Measurements from ENCODE around the gene STAT6. TPM values are rescaled to one million over a fixed set of nuclear protein-coding genes. Genes with fewer than 3 reads are reported as not detected.

Gene STAT6
- polyA plus RNA-seq, 1 experiment, result 177 TPM

DNA sequence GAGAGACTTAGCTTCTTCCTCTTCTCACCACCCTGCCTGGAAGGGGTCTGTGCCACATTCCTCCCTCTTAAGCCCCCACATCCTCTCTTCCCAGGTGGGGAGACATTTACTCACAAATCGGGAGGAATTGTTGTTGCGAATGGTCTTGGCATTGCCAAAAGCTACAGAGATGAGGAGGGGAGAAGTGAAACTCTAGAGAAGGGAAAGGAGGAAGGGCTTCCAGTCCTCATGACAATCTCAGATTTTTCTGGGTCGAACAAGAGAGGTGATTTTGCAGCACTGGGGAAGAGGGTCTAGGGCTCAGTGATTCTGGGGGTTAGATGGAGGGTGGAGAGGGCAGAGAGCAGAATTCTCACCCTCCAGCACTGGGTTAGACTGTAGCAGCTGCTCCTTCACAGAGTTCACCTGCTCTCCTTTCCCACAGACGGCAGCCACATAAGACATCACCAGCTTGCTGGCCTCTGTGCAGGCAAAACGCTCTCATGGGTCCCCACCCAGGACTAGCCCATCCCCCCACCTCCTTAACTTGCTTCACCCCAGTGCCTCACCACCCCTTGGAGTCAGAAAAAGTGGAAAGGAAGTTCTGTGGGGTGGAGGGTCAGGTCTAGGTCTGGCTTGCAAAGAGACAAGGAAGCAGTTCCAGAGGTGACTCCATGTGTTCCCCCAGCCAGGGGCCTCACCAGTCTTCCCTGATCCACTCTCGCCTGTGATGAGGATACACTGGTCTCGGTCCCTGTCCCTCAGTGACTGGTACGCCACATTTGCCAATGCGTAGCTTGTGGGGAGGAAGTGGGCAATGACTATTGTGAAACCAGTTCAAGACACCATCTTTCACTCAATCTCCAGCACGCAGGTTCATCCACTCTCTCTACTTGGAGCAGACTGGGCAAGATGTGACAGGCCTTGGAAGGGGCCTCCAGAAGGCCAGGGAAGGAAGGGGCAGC is 63.9 kb downstream of the STAT6 start:
- POLR2A ChIA-PET, result no interaction called here
- Histone ChIP-seq H3K36me3 (ENCODE audit: control insufficient read depth, insufficient read depth, low read length) (no peaks in the 10 kb centered on the region), H3K27me3 (ENCODE audit: control insufficient read depth, insufficient read depth, low read length) (peaks cover 6% of the 10 kb centered on the region), H3K4me3 (ENCODE audit: low read depth, low read length) (no peak overlapping the region)
- TF ChIP-seq, protein P1, sequence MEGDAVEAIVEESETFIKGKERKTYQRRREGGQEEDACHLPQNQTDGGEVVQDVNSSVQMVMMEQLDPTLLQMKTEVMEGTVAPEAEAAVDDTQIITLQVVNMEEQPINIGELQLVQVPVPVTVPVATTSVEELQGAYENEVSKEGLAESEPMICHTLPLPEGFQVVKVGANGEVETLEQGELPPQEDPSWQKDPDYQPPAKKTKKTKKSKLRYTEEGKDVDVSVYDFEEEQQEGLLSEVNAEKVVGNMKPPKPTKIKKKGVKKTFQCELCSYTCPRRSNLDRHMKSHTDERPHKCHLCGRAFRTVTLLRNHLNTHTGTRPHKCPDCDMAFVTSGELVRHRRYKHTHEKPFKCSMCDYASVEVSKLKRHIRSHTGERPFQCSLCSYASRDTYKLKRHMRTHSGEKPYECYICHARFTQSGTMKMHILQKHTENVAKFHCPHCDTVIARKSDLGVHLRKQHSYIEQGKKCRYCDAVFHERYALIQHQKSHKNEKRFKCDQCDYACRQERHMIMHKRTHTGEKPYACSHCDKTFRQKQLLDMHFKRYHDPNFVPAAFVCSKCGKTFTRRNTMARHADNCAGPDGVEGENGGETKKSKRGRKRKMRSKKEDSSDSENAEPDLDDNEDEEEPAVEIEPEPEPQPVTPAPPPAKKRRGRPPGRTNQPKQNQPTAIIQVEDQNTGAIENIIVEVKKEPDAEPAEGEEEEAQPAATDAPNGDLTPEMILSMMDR (IDR thresholded peaks at IDR 0.05; ENCODE audit: insufficient read depth, low read depth, low read length), result no peak
- DNase-seq (ENCODE audit: low read depth), result no peak
- CTCF ChIA-PET, result interaction anchor here (0.6 to 6.0 kb wide), 9 partner anchors 13 to 284 kb away, joined by 3 to 37 read pairs (median 5); partner anchors contain the start of gene HSD17B6

DNA sequence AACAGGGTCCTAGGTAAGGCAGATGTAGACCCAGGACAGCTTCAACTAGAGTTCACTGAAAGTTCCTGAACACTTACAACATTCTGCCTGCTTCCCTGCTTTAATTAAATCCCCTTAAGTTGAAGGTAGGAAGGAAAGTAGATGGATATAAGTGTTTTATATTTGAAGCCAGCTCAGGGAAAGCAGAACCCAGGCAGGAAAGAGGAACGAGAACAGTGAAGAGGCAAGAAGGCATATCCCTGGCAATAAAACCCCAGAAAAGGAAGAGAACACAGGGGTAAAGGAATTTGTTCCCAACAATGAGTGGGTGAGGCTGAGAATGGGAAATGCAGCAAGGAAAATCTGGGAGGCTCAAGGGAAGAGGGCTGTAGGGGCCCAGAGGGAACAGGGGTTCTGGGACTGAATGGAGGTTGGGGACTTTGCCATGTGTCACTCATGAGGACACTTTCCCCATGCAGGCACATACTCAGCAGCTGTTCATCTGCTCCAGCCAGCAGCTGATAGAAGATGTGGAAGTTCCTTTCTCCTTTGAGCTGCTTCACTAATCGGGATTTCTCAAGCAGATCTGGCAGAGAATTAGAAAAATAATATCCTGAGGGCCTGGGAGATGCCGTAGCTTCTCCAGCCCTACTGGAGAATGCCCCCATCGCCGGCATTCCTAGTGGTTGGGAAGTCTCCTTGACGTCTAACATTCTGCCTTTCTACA is 64.9 kb downstream of the STAT6 start:
- Histone ChIP-seq H3K36me3 (ENCODE audit: control insufficient read depth, insufficient read depth, low read length) (no peaks in the 10 kb centered on the region), H3K27me3 (ENCODE audit: control insufficient read depth, insufficient read depth, low read length) (peaks cover 6% of the 10 kb centered on the region), H3K4me3 (ENCODE audit: low read depth, low read length) (no peak overlapping the region)
- ChIA-PET POLR2A (no interaction called here), CTCF (interaction anchor here (1.4 to 2.5 kb wide), 4 partner anchors 12 to 45 kb away, joined by 4 to 8 read pairs (median 5); no protein-coding TSS in a partner anchor)
- TF ChIP-seq, protein P1 (IDR thresholded peaks at IDR 0.05; ENCODE audit: insufficient read depth, low read depth, low read length), result no peak
- DNase-seq (ENCODE audit: low read depth), result no peak

Other genes with a start within 250 kb of the STAT6 start
- gene SDR9C7, start 177.0 kb downstream of the STAT6 start, polyA plus RNA-seq (2011; rRNA removed), result not detected in 2 replicates
- 0.07 TPM in 2 replicates for gene RDH16, start 153.8 kb downstream of the STAT6 start, polyA plus RNA-seq (2011; rRNA removed)
- gene ZBTB39, start 104.8 kb downstream of the STAT6 start, polyA plus RNA-seq (2011; rRNA removed), result 3.9 and 4.2 TPM in 2 replicates
- not detected in 2 replicates for gene TAC3, start 94.8 kb downstream of the STAT6 start, polyA plus RNA-seq (2011; rRNA removed)
- 0.02 and 0.15 TPM in 2 replicates for gene MYO1A, start 61.2 kb downstream of the STAT6 start, polyA plus RNA-seq (2011; rRNA removed)
- 6.7 and 12.0 TPM in 2 replicates for gene NEMP1, start 32.6 kb downstream of the STAT6 start, polyA plus RNA-seq (2011; rRNA removed)
- 41.7 and 50.2 TPM in 2 replicates for gene NAB2, start 22.2 kb downstream of the STAT6 start, polyA plus RNA-seq (2011; rRNA removed)
- gene LRP1, start 17.1 kb upstream of the STAT6 start, polyA plus RNA-seq (2011; rRNA removed), result 58.5 and 117 TPM in 2 replicates
- not detected in 2 replicates for gene LRP1-AS, start 36.3 kb upstream of the STAT6 start, polyA plus RNA-seq (2011; rRNA removed)
- 1.4 and 2.8 TPM in 2 replicates for gene NXPH4, start 105.4 kb upstream of the STAT6 start, polyA plus RNA-seq (2011; rRNA removed)
- 299 and 550 TPM in 2 replicates for gene SHMT2, start 118.3 kb upstream of the STAT6 start, polyA plus RNA-seq (2011; rRNA removed)
- 0.12 and 0.48 TPM in 2 replicates for gene STAC3, start 139.8 kb upstream of the STAT6 start, polyA plus RNA-seq (2011; rRNA removed)

Data from BJ (cell line).